Esophagus muscularis mucosa (tissue), 4 donors: Measurements from ENCODE around the gene AGER.

Source experiments
- EP300 ChIP-seq: sonication (generic); formaldehyde crosslinking; IDR thresholded peaks from one replicate; pipeline ENCODE4 v1.6.1; 2017; ENCODE audit warnings: antibody characterized with exemption
- POLR2A ChIP-seq: fragments of 450-650 bp; IDR thresholded peaks from one replicate; pipeline ENCODE4 v1.6.1; 2017; ENCODE audit warnings: antibody characterized with exemption, moderate library complexity, mild to moderate bottlenecking, low read depth
- POLR2AphosphoS5 ChIP-seq, 2 donors: sonication (generic); formaldehyde crosslinking; IDR thresholded peaks; one replicate each; pipeline ENCODE4 v1.6.1; 2017; ENCODE audit warnings: antibody characterized with exemption in 2 of 2
- TF ChIP-seq, protein P1 (sequence below), 3 experiments: fragments of 200-600 bp in 2 of 3; fragments of 450-650 bp in 1 of 3; sonication (generic) in 2 of 3; IDR thresholded peaks; one replicate each; pipeline ENCODE4 v1.5.1; 2017 to 2019; ENCODE audit warnings: antibody characterized with exemption in 3 of 3, mild to moderate bottlenecking in 2 of 3, moderate library complexity in 1 of 3

DNA sequence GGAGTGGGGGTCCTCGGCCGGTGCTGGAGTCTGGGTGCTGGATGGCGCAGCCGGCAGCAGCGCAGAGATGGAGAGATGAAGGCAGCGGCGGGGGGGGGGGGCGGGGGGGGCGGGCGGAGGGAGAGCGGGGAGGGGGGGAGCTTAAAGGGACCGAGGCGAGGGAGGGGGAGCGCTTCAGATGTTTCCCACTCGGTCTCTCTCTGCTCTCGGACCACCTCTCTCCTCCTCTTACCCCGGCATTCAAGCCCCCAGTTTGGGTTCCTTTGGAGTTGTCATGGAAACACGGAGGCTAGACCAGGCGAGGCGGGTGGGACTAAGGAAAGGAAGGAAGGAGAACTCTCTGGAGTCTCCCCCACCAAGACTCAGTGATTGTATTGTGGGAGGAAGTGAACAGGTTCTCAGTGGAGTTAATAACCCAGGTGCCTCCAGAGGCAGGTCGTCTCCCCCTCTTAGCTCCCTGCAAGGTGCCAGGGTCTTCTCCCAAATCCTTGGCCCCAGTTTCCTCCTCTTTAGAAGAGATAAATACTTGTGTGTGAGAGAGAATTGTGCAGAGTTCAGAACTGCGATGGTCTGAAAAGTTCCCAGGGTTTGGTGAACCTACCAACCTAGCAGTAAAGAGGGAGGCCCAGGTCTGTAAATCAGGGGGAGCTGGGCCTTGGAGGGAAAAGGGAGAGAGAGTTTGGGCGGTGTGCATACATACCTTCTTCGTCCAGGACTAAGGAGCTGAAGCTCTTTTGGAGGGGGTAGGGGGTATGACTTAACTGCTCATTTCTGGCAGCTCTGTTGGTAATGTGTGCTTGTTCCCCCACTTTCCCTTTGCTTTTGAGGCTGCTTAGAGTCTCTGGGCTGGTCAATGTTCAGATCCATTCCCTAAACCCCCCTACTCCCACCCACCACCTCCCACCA is 31.9 kb downstream of the AGER start, which contains the start of gene PRRT1:
- TF ChIP-seq POLR2AphosphoS5 (IDR thresholded peaks at IDR 0.05) (no peak), POLR2A (no peak), EP300 (no peak)
- TF ChIP-seq, protein P1, sequence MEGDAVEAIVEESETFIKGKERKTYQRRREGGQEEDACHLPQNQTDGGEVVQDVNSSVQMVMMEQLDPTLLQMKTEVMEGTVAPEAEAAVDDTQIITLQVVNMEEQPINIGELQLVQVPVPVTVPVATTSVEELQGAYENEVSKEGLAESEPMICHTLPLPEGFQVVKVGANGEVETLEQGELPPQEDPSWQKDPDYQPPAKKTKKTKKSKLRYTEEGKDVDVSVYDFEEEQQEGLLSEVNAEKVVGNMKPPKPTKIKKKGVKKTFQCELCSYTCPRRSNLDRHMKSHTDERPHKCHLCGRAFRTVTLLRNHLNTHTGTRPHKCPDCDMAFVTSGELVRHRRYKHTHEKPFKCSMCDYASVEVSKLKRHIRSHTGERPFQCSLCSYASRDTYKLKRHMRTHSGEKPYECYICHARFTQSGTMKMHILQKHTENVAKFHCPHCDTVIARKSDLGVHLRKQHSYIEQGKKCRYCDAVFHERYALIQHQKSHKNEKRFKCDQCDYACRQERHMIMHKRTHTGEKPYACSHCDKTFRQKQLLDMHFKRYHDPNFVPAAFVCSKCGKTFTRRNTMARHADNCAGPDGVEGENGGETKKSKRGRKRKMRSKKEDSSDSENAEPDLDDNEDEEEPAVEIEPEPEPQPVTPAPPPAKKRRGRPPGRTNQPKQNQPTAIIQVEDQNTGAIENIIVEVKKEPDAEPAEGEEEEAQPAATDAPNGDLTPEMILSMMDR (IDR thresholded peaks at IDR 0.05), result no peak
